Mucosa of stomach (tissue), 1 donor: ENCODE results near the gene PPP1R3C.

Experiments
- H3K27me3 ChIP-seq: one replicate; pipeline ENCODE4 v1.7.0; 2013; ENCODE audit warnings: mild to moderate bottlenecking, low read length; ENCODE audit not compliant: control insufficient read depth, insufficient read depth
- H3K36me3 ChIP-seq: one replicate; pipeline ENCODE4 v1.7.0; 2013; ENCODE audit warnings: low read length; ENCODE audit not compliant: control insufficient read depth, insufficient read depth
- H3K4me1 ChIP-seq: one replicate; pipeline ENCODE4 v1.7.0; 2013; ENCODE audit warnings: mild to moderate bottlenecking, low read length; ENCODE audit not compliant: control insufficient read depth, insufficient read depth
- H3K4me3 ChIP-seq: one replicate; pipeline ENCODE4 v1.7.0; 2013; ENCODE audit warnings: low read length
- H3K9ac ChIP-seq: one replicate; pipeline ENCODE4 v1.7.0; 2013; ENCODE audit warnings: mild to moderate bottlenecking, low read length, moderate library complexity
- H3K9me3 ChIP-seq: one replicate; pipeline ENCODE4 v1.7.0; 2013; ENCODE audit warnings: mild to moderate bottlenecking, low read length, moderate library complexity; ENCODE audit not compliant: control insufficient read depth
- donor health status: Pancreatic carcinoma.

PPP1R3C gene

DNA sequence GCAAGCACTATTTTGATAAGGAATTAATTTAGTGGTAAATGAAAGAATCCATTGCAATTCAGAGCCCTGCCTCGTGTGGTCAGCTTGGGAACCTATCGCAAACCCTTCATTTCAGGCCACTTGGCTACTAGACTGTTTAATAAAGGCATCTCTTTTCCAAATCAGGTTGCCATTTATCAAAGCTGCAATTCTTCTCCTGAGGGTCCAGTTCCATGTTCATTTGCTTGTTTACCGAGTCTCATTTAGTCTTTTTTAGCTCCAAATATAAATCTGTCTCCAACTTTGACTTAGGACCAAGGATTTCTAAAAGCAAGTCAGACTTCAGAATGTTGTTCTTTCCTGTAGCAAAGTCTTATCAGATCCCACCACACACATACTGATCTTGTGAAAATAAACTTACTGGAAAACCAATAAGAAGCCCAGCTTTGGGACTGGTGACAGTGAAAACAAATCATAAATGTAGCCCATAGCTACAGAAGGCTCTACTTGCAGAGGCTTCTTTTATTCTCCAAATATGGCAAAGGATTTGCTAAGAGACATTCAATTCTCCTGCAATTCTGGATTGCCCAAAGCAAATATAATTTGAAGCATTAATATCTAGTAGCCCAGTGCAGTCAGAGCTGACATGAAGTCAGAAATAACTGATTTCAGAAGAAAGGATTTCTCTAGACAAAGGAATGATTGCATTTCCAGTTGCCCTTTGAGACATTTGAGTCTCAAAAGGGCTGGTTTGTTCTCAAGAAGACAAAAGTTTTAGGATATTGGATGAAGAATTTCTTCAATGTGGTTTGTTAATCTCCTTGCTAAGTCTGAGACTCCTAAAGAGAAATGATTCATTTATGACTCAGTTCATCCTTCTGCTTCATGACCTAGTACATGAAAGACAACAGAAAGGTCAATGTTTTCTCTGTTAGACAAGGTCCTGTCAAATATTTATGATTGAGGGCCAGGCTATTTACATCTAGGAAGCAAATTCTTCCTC, 28.0 kb downstream of the PPP1R3C start:
- H3K4me3 ChIP-seq = no peak overlapping the region
- H3K4me1 ChIP-seq = peaks cover 24% of the 10 kb centered on the region
- no peaks in the 10 kb centered on the region for H3K36me3 ChIP-seq
- no peaks in the 10 kb centered on the region for H3K27me3 ChIP-seq
- H3K9me3 ChIP-seq = no peaks in the 10 kb centered on the region
- no peak overlapping the region for H3K9ac ChIP-seq

DNA sequence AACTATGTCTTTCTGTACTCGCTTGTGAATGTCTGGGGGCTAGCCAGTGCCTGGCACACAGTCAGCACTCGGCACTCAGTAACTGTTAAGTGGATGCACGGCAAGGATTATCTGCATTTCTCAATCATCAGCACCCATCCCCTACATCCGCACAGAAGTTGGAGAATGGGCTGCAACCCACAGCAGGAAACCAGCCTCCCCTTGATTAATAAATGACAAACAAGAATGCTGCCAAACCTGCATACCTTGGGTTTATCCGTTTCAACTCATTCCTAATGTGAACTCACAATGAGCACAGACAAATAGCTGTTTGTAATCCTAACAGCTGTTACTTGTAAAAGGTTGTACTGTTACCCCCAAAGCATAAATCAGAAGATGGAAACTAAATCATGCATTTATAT, 28.9 kb downstream of the PPP1R3C start:
- no peak overlapping the region for H3K4me3 ChIP-seq
- H3K9me3 ChIP-seq = no peaks in the 10 kb centered on the region
- H3K9ac ChIP-seq = no peak overlapping the region
- H3K36me3 ChIP-seq = no peaks in the 10 kb centered on the region
- peaks cover 18% of the 10 kb centered on the region for H3K4me1 ChIP-seq
- H3K27me3 ChIP-seq = no peaks in the 10 kb centered on the region

DNA sequence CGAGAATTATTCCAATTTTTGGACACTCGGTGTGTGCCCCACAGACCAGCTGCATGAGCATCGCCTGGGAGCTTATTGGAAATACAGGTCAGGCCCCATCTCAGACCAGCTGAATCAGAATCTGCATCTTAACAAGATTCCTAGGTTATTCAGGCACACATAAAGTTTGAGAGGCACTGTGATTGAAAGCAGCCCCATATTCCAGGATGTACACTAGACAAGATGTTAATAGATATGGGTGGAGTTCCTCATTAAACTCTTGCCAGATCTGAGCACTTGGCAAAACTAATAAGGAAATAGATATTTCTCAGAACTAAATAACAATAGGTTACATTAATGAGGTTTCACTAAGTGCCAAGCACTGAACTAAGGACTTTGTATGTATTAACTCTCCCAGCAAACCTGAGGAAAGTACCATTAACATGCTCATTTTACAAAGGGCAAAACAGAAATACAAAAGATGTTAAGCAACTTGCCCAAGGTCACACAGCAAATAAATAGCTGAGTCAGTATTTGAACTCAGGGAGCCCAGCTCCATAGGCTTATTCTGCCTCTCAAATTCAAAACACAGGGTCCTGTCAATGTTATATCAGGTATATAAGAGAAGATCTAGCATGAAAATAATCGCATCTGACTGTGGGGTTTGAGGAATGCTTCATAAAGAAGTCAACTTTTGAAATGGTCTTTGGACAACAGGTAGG, 29.9 kb downstream of the PPP1R3C start:
- H3K27me3 ChIP-seq = no peaks in the 10 kb centered on the region
- no peak overlapping the region for H3K4me3 ChIP-seq
- no peaks in the 10 kb centered on the region for H3K36me3 ChIP-seq
- peaks cover 17% of the 10 kb centered on the region for H3K4me1 ChIP-seq
- no peak overlapping the region for H3K9ac ChIP-seq
- no peaks in the 10 kb centered on the region for H3K9me3 ChIP-seq

DNA sequence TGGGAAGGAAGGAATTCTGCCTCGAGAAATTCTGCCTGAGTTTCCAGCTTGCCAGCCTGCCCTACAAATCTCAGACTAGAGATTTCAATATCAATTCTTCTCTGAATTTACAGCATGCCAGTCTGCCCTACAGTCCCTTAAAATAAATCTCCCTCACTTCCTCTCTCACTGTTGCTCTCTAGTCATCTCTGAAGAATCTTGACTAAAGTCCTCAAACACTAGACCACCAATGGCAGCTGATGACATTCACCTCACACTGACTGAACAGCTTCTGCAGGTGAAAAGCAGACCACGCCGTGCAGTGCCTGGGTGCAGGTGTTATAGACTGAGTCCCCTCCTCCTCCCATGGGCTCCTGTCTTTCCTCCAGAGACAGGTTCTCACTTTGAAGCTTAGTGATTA, 30.4 kb downstream of the PPP1R3C start:
- H3K9me3 ChIP-seq = no peaks in the 10 kb centered on the region
- no peaks in the 10 kb centered on the region for H3K36me3 ChIP-seq
- no peak overlapping the region for H3K4me3 ChIP-seq
- peaks cover 21% of the 10 kb centered on the region for H3K4me1 ChIP-seq
- no peaks in the 10 kb centered on the region for H3K27me3 ChIP-seq
- H3K9ac ChIP-seq = no peak overlapping the region

DNA sequence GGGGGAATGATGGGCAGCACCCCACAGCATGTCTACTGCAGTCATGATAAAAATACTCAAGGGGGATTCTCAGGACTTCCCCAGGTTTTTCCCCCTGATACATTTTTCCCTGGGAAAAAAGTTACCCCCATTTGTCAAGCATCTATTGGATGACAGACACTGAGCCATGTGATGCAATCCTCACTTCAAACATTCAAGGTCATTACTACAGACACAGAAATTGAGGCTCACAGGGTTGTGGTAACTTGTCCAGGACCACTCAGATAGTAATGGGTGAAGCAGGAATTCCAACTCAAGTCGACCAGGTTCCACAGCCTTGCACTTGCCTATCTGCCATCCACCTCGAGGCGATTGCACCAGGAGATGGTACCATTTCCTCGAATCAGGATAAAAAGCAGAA, 31.7 kb downstream of the PPP1R3C start:
- H3K4me3 ChIP-seq = no peak overlapping the region
- H3K9ac ChIP-seq = no peak overlapping the region
- H3K36me3 ChIP-seq = no peaks in the 10 kb centered on the region
- peaks cover 31% of the 10 kb centered on the region for H3K4me1 ChIP-seq
- no peaks in the 10 kb centered on the region for H3K9me3 ChIP-seq
- H3K27me3 ChIP-seq = no peaks in the 10 kb centered on the region

DNA sequence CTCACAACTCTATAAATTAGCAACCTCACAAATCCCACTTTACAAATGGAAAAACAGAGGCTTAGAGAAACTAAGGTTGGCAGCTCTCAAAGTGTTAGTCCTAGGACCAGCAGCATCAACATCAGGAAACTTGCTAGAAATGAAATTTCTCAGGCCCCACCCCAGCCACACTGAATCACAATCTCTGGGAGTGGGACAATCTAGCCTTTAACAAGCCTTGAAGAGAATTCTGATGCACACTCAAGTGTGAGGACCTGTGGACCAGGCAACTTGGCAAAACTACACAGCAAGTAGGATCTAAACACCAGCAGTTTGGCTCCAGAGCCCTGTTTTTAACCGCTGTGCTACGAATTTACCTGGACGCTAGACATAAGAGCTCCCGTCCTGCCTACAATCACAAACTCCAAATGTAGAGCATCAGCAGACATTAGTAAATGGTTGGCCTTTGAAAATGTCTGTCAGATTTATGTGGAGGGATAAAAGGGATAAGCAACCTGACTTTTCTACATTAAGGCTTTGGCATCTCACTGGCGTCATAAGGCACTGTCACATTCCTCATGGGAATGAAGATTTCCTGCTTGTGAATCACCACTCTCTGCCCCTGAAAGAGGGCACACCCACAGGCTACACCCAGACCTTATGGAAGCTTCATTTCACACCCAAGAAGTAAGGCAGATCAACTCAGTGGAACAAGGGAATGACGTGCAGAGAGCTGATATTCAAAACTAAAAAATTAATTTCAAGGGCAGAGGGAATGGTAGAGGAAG, 34.5 kb downstream of the PPP1R3C start:
- Histone ChIP-seq H3K27me3 (no peaks in the 10 kb centered on the region), H3K4me1 (peaks cover 31% of the 10 kb centered on the region), H3K9ac (no peak overlapping the region), H3K36me3 (no peaks in the 10 kb centered on the region), H3K4me3 (no peak overlapping the region), H3K9me3 (no peaks in the 10 kb centered on the region)

DNA sequence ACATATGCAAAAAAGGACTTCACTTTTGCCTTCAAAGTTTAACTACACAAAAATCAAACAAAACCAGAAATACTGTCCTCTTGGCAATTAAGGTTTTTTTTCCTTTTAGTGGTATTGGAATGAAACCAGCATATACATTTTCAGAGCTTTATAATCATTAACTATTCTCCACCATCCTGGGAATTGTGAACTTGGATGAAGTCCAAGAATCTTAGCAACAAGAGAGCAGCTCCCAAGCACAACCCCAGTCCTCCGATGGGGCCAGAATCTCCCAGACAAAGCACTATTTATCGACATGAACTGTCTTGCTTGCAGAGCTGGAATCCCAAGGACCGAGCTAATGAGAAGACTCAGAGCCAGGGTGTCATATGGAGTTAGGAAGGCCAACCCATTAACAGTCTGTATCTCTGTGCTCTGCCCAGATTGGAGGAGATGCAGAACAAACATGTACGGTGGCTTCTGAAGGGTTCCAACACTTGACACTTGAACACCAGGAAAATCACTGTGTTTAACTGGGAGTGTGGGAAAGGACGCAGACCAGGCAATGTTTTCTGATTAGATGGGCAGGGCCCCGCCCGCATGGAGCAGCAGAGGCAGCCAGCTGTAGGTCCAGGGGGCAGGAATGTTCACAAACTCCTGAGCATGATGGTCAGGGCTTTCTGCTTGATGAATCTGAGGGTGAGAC, 35.5 kb downstream of the PPP1R3C start:
- no peaks in the 10 kb centered on the region for H3K36me3 ChIP-seq
- no peaks in the 10 kb centered on the region for H3K27me3 ChIP-seq
- no peak overlapping the region for H3K4me3 ChIP-seq
- H3K4me1 ChIP-seq = peaks cover 30% of the 10 kb centered on the region
- H3K9ac ChIP-seq = no peak overlapping the region
- H3K9me3 ChIP-seq = no peaks in the 10 kb centered on the region

DNA sequence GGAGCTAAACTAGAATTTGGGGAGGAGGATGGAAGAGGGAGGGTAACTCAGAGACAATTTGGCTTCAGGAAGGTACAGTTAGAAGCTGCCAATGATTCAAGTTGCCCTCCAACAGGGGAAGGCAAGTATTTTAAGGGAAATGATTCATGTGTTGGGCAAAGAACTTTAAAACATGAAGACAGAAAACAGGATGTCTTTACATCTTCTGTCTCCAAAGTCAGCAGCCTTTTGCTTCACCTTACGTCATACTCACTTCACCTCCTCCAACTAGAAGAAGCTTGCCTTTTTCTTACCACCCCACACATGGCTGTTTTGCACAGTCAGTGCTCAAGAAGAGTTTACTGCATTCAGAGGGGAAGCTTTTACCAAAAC, 36.1 kb downstream of the PPP1R3C start:
- no peak overlapping the region for H3K9ac ChIP-seq
- no peaks in the 10 kb centered on the region for H3K27me3 ChIP-seq
- H3K36me3 ChIP-seq = no peaks in the 10 kb centered on the region
- peaks cover 35% of the 10 kb centered on the region for H3K4me1 ChIP-seq
- H3K9me3 ChIP-seq = no peaks in the 10 kb centered on the region
- no peak overlapping the region for H3K4me3 ChIP-seq

DNA sequence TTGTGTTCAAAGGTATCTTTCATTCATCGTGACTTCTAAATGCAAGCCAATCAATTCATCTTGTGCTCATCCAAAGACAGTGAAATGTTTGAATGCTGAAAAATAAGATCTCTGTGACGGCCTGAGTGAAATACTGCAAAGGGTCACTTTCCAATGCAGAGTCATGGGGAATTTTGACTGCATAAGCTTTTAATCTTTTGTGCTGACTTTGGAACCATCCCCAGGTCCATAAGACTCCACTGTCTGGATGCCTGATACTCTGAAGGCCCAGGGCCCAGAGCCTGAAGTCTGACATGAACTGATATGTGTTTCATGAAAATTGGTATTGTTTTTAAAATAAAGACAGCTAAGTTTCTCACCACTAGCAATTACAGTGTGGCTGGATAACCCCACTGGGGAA, 39.0 kb downstream of the PPP1R3C start:
- H3K4me1 ChIP-seq = peaks cover 65% of the 10 kb centered on the region
- H3K4me3 ChIP-seq = no peak overlapping the region
- no peaks in the 10 kb centered on the region for H3K27me3 ChIP-seq
- no peaks in the 10 kb centered on the region for H3K36me3 ChIP-seq
- no peak overlapping the region for H3K9ac ChIP-seq
- H3K9me3 ChIP-seq = no peaks in the 10 kb centered on the region

DNA sequence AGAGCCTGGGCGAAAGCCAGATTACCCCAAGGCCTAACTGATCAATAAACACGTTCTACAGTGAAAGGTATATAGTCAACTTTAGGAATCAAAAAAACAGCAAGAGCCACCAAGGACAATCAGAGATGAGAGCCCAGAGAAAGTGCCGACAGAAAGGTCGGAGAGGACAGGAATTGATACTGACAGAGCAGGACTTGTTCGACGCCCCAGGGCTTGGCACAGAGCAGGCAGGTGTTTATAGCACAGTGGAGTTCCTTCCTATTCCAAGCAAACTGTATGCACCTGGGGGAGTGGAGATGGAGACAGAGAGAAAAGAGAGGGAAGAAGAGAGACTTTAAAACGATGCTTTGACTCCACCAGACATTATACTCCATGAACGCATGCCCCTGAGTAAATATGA, 39.5 kb downstream of the PPP1R3C start:
- H3K4me3 ChIP-seq = no peak overlapping the region
- H3K36me3 ChIP-seq = no peaks in the 10 kb centered on the region
- H3K9ac ChIP-seq = no peak overlapping the region
- peaks cover 63% of the 10 kb centered on the region for H3K4me1 ChIP-seq
- H3K9me3 ChIP-seq = no peaks in the 10 kb centered on the region
- no peaks in the 10 kb centered on the region for H3K27me3 ChIP-seq

DNA sequence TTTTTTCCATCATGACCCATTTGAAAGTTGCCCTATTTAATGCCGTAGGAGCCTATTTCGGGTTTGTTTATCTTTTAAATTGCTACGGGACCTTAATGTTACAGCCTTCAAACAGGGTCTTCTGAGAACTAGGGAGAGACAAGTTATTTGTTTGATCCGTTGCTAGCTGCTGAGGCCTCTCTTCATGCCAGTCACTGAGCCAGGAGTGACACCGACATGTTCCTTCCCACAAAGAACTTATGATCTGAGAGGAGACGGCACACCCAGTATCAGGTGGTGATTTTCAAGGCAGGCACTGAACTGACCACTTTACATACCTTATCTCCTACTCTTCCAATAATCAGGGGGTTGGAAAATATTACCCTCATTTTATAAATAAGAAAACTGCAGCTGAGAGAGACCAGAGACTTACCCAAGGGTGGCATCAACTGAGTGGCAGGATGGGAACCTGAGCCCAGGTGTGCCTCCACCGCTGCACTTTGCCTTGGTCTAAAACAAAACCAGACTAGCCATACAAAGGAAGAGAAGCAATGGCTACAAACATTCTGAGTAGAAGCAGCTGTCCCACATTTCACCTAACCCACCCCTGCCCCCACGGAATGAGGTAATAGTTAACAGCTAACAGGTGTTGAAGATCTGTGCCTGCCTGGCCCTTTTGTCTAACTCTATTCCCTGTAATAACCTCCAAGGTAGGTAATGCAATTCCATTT, 40.5 kb downstream of the PPP1R3C start:
- peaks cover 53% of the 10 kb centered on the region for H3K4me1 ChIP-seq
- H3K27me3 ChIP-seq = no peaks in the 10 kb centered on the region
- no peaks in the 10 kb centered on the region for H3K36me3 ChIP-seq
- H3K9ac ChIP-seq = peak overlapping the region; percentile 3
- H3K4me3 ChIP-seq = no peak overlapping the region
- H3K9me3 ChIP-seq = no peaks in the 10 kb centered on the region
